Measurements from ENCODE around the gene SLC25A34. TPM values are rescaled to one million over a fixed set of nuclear protein-coding genes. Genes with fewer than 3 reads are reported as not detected.

The SLC25A34 gene
- polyA plus RNA-seq, 4 donors: 3.2 to 51.2 (median 24.8) TPM

GRCh38 chr1:15738416-15739113, 2.5 kb downstream of the SLC25A34 start:
- no peak for FAIRE-seq
- Histone ChIP-seq H3K4me3 (ENCODE audit: low read depth in 1 of 3, low read length in 3 of 3) (peak overlapping the region in 1 of 3 donors; percentile 66), H3K27ac (ENCODE audit: low read depth in 1 of 3, low read length in 2 of 3) (peak overlapping the region in 1 of 3 donors; percentile 97), H3K36me3 (ENCODE audit: control insufficient read depth in 3 of 3, insufficient read depth in 2 of 3, low read depth in 1 of 3, low read length in 3 of 3) (peaks cover 0 to 50% (median 0%) of the 10 kb centered on the region in 3 donors), H3K4me1 (ENCODE audit: control insufficient read depth in 3 of 3, insufficient read depth in 2 of 3, low read depth in 1 of 3, low read length in 2 of 3) (peaks cover 0 to 53% (median 3%) of the 10 kb centered on the region in 3 donors), H3K27me3 (ENCODE audit: control insufficient read depth in 3 of 3, insufficient read depth in 3 of 3, low read length in 3 of 3) (no peaks in the 10 kb centered on the region), H3K9me3 (ENCODE audit: control insufficient read depth in 2 of 2, insufficient read depth in 1 of 2, low read depth in 1 of 2, low read length in 1 of 2) (no peaks in the 10 kb centered on the region)
- 61 to 76% (median 70%) methylated on average over 13 to 15 of the region's 15 CpGs for WGBS, 3 donors
- DNase-seq: no peak

- no peaks in the 10 kb centered on the region for H3K27me3 ChIP-seq (ENCODE audit: control insufficient read depth in 3 of 3, insufficient read depth in 3 of 3, low read length in 3 of 3)
- no peak for FAIRE-seq
- 87 to 93% (median 92%) methylated on average over 15 to 16 of the region's 16 CpGs for WGBS, 3 donors
- DNase-seq: no peak
- H3K4me1 ChIP-seq (ENCODE audit: control insufficient read depth in 3 of 3, insufficient read depth in 2 of 3, low read depth in 1 of 3, low read length in 2 of 3): peaks cover 0 to 53% (median 3%) of the 10 kb centered on the region in 3 donors
- H3K27ac ChIP-seq (ENCODE audit: low read depth in 1 of 3, low read length in 2 of 3): no peak overlapping the region
- H3K36me3 ChIP-seq (ENCODE audit: control insufficient read depth in 3 of 3, insufficient read depth in 2 of 3, low read depth in 1 of 3, low read length in 3 of 3): peaks cover 0 to 43% (median 0%) of the 10 kb centered on the region in 3 donors
- no peaks in the 10 kb centered on the region for H3K9me3 ChIP-seq (ENCODE audit: control insufficient read depth in 2 of 2, insufficient read depth in 1 of 2, low read depth in 1 of 2, low read length in 1 of 2)
- no peak overlapping the region for H3K4me3 ChIP-seq (ENCODE audit: low read depth in 1 of 3, low read length in 3 of 3)
Measured at GRCh38 chr1:15739259-15739658, 3.2 kb downstream of the SLC25A34 start.

GRCh38 chr1:15739745-15740144, 3.7 kb downstream of the SLC25A34 start:
- peaks cover 0 to 38% (median 0%) of the 10 kb centered on the region in 3 donors for H3K36me3 ChIP-seq (ENCODE audit: control insufficient read depth in 3 of 3, insufficient read depth in 2 of 3, low read depth in 1 of 3, low read length in 3 of 3)
- FAIRE-seq: no peak
- H3K4me1 ChIP-seq (ENCODE audit: control insufficient read depth in 3 of 3, insufficient read depth in 2 of 3, low read depth in 1 of 3, low read length in 2 of 3): peaks cover 0 to 52% (median 3%) of the 10 kb centered on the region in 3 donors
- H3K9me3 ChIP-seq (ENCODE audit: control insufficient read depth in 2 of 2, insufficient read depth in 1 of 2, low read depth in 1 of 2, low read length in 1 of 2): no peaks in the 10 kb centered on the region
- no peaks in the 10 kb centered on the region for H3K27me3 ChIP-seq (ENCODE audit: control insufficient read depth in 3 of 3, insufficient read depth in 3 of 3, low read length in 3 of 3)
- DNase-seq: no peak
- 86 to 89% (median 86%) methylated on average over 7 of the region's 7 CpGs for WGBS, 3 donors
- peak overlapping the region in 1 of 3 donors; percentile 49 for H3K27ac ChIP-seq (ENCODE audit: low read depth in 1 of 3, low read length in 2 of 3)
- H3K4me3 ChIP-seq (ENCODE audit: low read depth in 1 of 3, low read length in 3 of 3): no peak overlapping the region

- Histone ChIP-seq H3K36me3 (ENCODE audit: control insufficient read depth in 3 of 3, insufficient read depth in 2 of 3, low read depth in 1 of 3, low read length in 3 of 3) (peaks cover 0 to 26% (median 0%) of the 10 kb centered on the region in 3 donors), H3K27ac (ENCODE audit: low read depth in 1 of 3, low read length in 2 of 3) (peak overlapping the region; percentile 83 to 90 (median 84)), H3K27me3 (ENCODE audit: control insufficient read depth in 3 of 3, insufficient read depth in 3 of 3, low read length in 3 of 3) (no peaks in the 10 kb centered on the region), H3K9me3 (ENCODE audit: control insufficient read depth in 2 of 2, insufficient read depth in 1 of 2, low read depth in 1 of 2, low read length in 1 of 2) (no peaks in the 10 kb centered on the region), H3K4me3 (ENCODE audit: low read depth in 1 of 3, low read length in 3 of 3) (peak overlapping the region in 2 of 3 donors; percentile 9 to 33), H3K4me1 (ENCODE audit: control insufficient read depth in 3 of 3, insufficient read depth in 2 of 3, low read depth in 1 of 3, low read length in 2 of 3) (peaks cover 0 to 38% (median 0%) of the 10 kb centered on the region in 3 donors)
- 15 to 43% (median 29%) methylated on average over 27 of the region's 27 CpGs for WGBS, 3 donors
- FAIRE-seq: no peak
- peak; percentile 93 to 96 for DNase-seq
Measured at GRCh38 chr1:15740924-15741850, 5.1 kb downstream of the SLC25A34 start.

GRCh38 chr1:15742339-15742801, 6.3 kb downstream of the SLC25A34 start, which contains the start of gene TMEM82:
Gene TMEM82 (plus strand): TSS chr1:15742499. CDS start chr1:15742560, 61 bp downstream.
- Histone ChIP-seq H3K4me3 (ENCODE audit: low read depth in 1 of 3, low read length in 3 of 3) (peak within 1 kb of the TSS in 2 of 3 donors; percentile 49 to 62), H3K27ac (ENCODE audit: low read depth in 1 of 3, low read length in 2 of 3) (peak within 1 kb of the TSS; percentile 83 to 90 (median 84)), H3K9me3 (ENCODE audit: control insufficient read depth in 2 of 2, insufficient read depth in 1 of 2, low read depth in 1 of 2, low read length in 1 of 2) (no peaks in the 10 kb centered on the region), H3K36me3 (ENCODE audit: control insufficient read depth in 3 of 3, insufficient read depth in 2 of 3, low read depth in 1 of 3, low read length in 3 of 3) (peaks cover 0 to 29% (median 0%) of the 10 kb centered on the region in 3 donors), H3K27me3 (ENCODE audit: control insufficient read depth in 3 of 3, insufficient read depth in 3 of 3, low read length in 3 of 3) (no peaks in the 10 kb centered on the region), H3K4me1 (ENCODE audit: control insufficient read depth in 3 of 3, insufficient read depth in 2 of 3, low read depth in 1 of 3, low read length in 2 of 3) (peaks cover 0 to 30% (median 0%) of the 10 kb centered on the region in 3 donors)
- DNase-seq: peak; percentile 88 to 95
- no peak for FAIRE-seq
- 6 to 29% (median 24%) methylated on average over 12 to 14 of the region's 14 CpGs for WGBS, 3 donors

- H3K4me3 ChIP-seq (ENCODE audit: low read depth in 1 of 3, low read length in 3 of 3): no peak overlapping the region
- 86 to 88% (median 88%) methylated on average over 27 to 30 of the region's 30 CpGs for WGBS, 3 donors
- H3K9me3 ChIP-seq (ENCODE audit: control insufficient read depth in 2 of 2, insufficient read depth in 1 of 2, low read depth in 1 of 2, low read length in 1 of 2): no peaks in the 10 kb centered on the region
- no peaks in the 10 kb centered on the region for H3K27me3 ChIP-seq (ENCODE audit: control insufficient read depth in 3 of 3, insufficient read depth in 3 of 3, low read length in 3 of 3)
- peaks cover 0 to 31% (median 0%) of the 10 kb centered on the region in 3 donors for H3K4me1 ChIP-seq (ENCODE audit: control insufficient read depth in 3 of 3, insufficient read depth in 2 of 3, low read depth in 1 of 3, low read length in 2 of 3)
- DNase-seq (no peak), FAIRE-seq (no peak)
- no peak overlapping the region for H3K27ac ChIP-seq (ENCODE audit: low read depth in 1 of 3, low read length in 2 of 3)
- H3K36me3 ChIP-seq (ENCODE audit: control insufficient read depth in 3 of 3, insufficient read depth in 2 of 3, low read depth in 1 of 3, low read length in 3 of 3): peaks cover 0 to 13% (median 0%) of the 10 kb centered on the region in 3 donors
Measured at GRCh38 chr1:15744122-15744679, 8.1 kb downstream of the SLC25A34 start.

GRCh38 chr1:15747378-15747777, 11.3 kb downstream of the SLC25A34 start:
- DNase-seq (peak in 1 of 2 donors; percentile 51), FAIRE-seq (no peak)
- Histone ChIP-seq H3K36me3 (ENCODE audit: control insufficient read depth in 3 of 3, insufficient read depth in 2 of 3, low read depth in 1 of 3, low read length in 3 of 3) (peaks cover 0 to 7% (median 0%) of the 10 kb centered on the region in 3 donors), H3K9me3 (ENCODE audit: control insufficient read depth in 2 of 2, insufficient read depth in 1 of 2, low read depth in 1 of 2, low read length in 1 of 2) (no peaks in the 10 kb centered on the region), H3K4me1 (ENCODE audit: control insufficient read depth in 3 of 3, insufficient read depth in 2 of 3, low read depth in 1 of 3, low read length in 2 of 3) (peaks cover 0 to 30% (median 0%) of the 10 kb centered on the region in 3 donors), H3K27ac (ENCODE audit: low read depth in 1 of 3, low read length in 2 of 3) (no peak overlapping the region), H3K4me3 (ENCODE audit: low read depth in 1 of 3, low read length in 3 of 3) (no peak overlapping the region), H3K27me3 (ENCODE audit: control insufficient read depth in 3 of 3, insufficient read depth in 3 of 3, low read length in 3 of 3) (no peaks in the 10 kb centered on the region)
- WGBS, 3 donors: 59 to 61% (median 59%) methylated on average over 7 to 8 of the region's 8 CpGs

GRCh38 chr1:15748264-15748663, 12.2 kb downstream of the SLC25A34 start:
- H3K36me3 ChIP-seq (ENCODE audit: control insufficient read depth in 3 of 3, insufficient read depth in 2 of 3, low read depth in 1 of 3, low read length in 3 of 3): peaks cover 0 to 5% (median 0%) of the 10 kb centered on the region in 3 donors
- 82 to 88% (median 86%) methylated on average over 5 of the region's 5 CpGs for WGBS, 3 donors
- H3K27ac ChIP-seq (ENCODE audit: low read depth in 1 of 3, low read length in 2 of 3): no peak overlapping the region
- no peaks in the 10 kb centered on the region for H3K9me3 ChIP-seq (ENCODE audit: control insufficient read depth in 2 of 2, insufficient read depth in 1 of 2, low read depth in 1 of 2, low read length in 1 of 2)
- H3K27me3 ChIP-seq (ENCODE audit: control insufficient read depth in 3 of 3, insufficient read depth in 3 of 3, low read length in 3 of 3): no peaks in the 10 kb centered on the region
- peaks cover 0 to 24% (median 0%) of the 10 kb centered on the region in 3 donors for H3K4me1 ChIP-seq (ENCODE audit: control insufficient read depth in 3 of 3, insufficient read depth in 2 of 3, low read depth in 1 of 3, low read length in 2 of 3)
- H3K4me3 ChIP-seq (ENCODE audit: low read depth in 1 of 3, low read length in 3 of 3): no peak overlapping the region
- FAIRE-seq (no peak), DNase-seq (no peak)
